H1 (cell line): ENCODE results near the gene NAB1. TPM values are rescaled to one million over a fixed set of nuclear protein-coding genes. Genes with fewer than 3 reads are reported as not detected.
A peak's percentile ranks its signal among the peaks of the same experiment; 100 is the strongest.

Experiments
- CTCF ChIA-PET: fragments of 300-600 bp; sonication (Branson Sonifier 250); formaldehyde crosslinking; loops from one replicate; lab custom pipeline; 2021; ENCODE audit not compliant: partially characterized antibody; lab: Charles Lee
- POLR2A ChIA-PET: fragments of 300-600 bp; sonication (Branson Sonifier 250); formaldehyde crosslinking; loops from one replicate; lab custom pipeline; 2021; ENCODE audit warnings: inconsistent platforms; ENCODE audit not compliant: partially characterized antibody; lab: Charles Lee
- DNase-seq, 2 experiments: peaks; one replicate each; pipeline versions ENCODE4 v3.0.0 to v3.0.0-alpha.2; 2010 to 2022; ENCODE audit warnings: low spot score in 2 of 2, low read depth in 1 of 2, mixed read lengths in 1 of 2
- FAIRE-seq: peaks from 2 replicates; lab custom pipeline; 2011; peaks lifted over from hg19 to GRCh38; lab: Jason Lieb, UNC
- H2AFZ ChIP-seq: 2 replicates; pipeline ENCODE4 v1.8.1; 2012; ENCODE audit warnings: low read length, inconsistent platforms
- H2AK5ac ChIP-seq: 2 replicates; pipeline ENCODE4 v1.6.1; 2013; ENCODE audit warnings: low read depth, low read length
- H2BK120ac ChIP-seq: replicated peaks from 2 replicates; pipeline ENCODE3; 2013; ENCODE audit warnings: low read depth, low read length, inconsistent platforms
- H2BK12ac ChIP-seq: 2 replicates; pipeline ENCODE4 v1.6.1; 2013; ENCODE audit warnings: low read depth, low read length
- H2BK15ac ChIP-seq: 2 replicates; pipeline ENCODE4 v1.6.1; 2013; ENCODE audit warnings: low read length
- H2BK20ac ChIP-seq: 2 replicates; pipeline ENCODE4 v1.6.1; 2013; ENCODE audit warnings: low read length
- H2BK5ac ChIP-seq: 2 replicates; pipeline ENCODE4 v1.6.1; 2013; ENCODE audit warnings: low read depth, low read length
- H3K14ac ChIP-seq: 2 replicates; pipeline ENCODE4 v1.6.1; 2013; ENCODE audit warnings: inconsistent platforms; ENCODE audit not compliant: insufficient read length
- H3K18ac ChIP-seq: 2 replicates; pipeline ENCODE4 v1.6.1; 2013; ENCODE audit warnings: low read length; ENCODE audit errors: extremely low read depth
- H3K23ac ChIP-seq: 2 replicates; pipeline ENCODE4 v1.6.1; 2013; ENCODE audit warnings: inconsistent platforms; ENCODE audit not compliant: insufficient read length
- H3K23me2 ChIP-seq: 2 replicates; pipeline ENCODE4 v1.6.1; 2013; ENCODE audit warnings: low read depth, low read length
- H3K27ac ChIP-seq: 2 replicates; pipeline ENCODE4 v1.6.1; 2011; ENCODE audit warnings: low read depth, low read length, inconsistent platforms
- H3K27me3 ChIP-seq, 4 experiments: replicated peaks in 1 of 4; 1 replicate in 1 of 4; 2 replicates in 3 of 4; pipeline versions ENCODE4 v1.6.1 to v1.8.1; 2011 to 2013; ENCODE audit warnings: low read length in 3 of 4, mild to moderate bottlenecking in 3 of 4, inconsistent platforms in 2 of 4, mixed read lengths in 2 of 4, moderate library complexity in 1 of 4; ENCODE audit not compliant: control insufficient read depth in 3 of 4, insufficient read depth in 3 of 4; ENCODE audit errors: extremely low read depth in 1 of 4
- H3K36me3 ChIP-seq, 4 experiments: 2 replicates each; pipeline versions ENCODE4 v1.6.1 to v1.8.1; 2011 to 2013; ENCODE audit warnings: mild to moderate bottlenecking in 4 of 4, low read length in 3 of 4, moderate library complexity in 2 of 4, control low read depth in 1 of 4, inconsistent platforms in 1 of 4; ENCODE audit not compliant: insufficient read depth in 4 of 4, control insufficient read depth in 2 of 4
- H3K4ac ChIP-seq: replicated peaks from 2 replicates; pipeline ENCODE3; 2013; ENCODE audit warnings: low read length, low read depth, mixed read lengths, inconsistent platforms; ENCODE audit not compliant: insufficient read length
- H3K4me1 ChIP-seq, 4 experiments: replicated peaks in 1 of 4; 1 replicate in 1 of 4; 2 replicates in 3 of 4; pipeline versions ENCODE4 v1.6.1 to v1.8.1; 2011 to 2013; ENCODE audit warnings: low read length in 3 of 4, inconsistent platforms in 2 of 4, mixed read lengths in 1 of 4; ENCODE audit not compliant: insufficient read depth in 4 of 4, control insufficient read depth in 3 of 4
- H3K4me2 ChIP-seq, 2 experiments: 2 replicates each; pipeline versions ENCODE4 v1.6.1 to v1.8.1; 2011 to 2013; ENCODE audit warnings: low read depth in 2 of 2, low read length in 2 of 2, control low read depth in 1 of 2, inconsistent platforms in 1 of 2, mild to moderate bottlenecking in 1 of 2; ENCODE audit not compliant: insufficient read depth in 1 of 2
- H3K4me3 ChIP-seq, 4 experiments: fragments of 200-600, 300-600 bp in 1 of 4; sonication (generic), shearing (Covaris generic), sonication (Bioruptor Twin) in 1 of 4; 2 replicates each; pipeline versions ENCODE4 v1.5.1 to v1.8.1; 2011 to 2016; ENCODE audit warnings: low read length in 4 of 4, low read depth in 3 of 4, control low read depth in 2 of 4, inconsistent platforms in 2 of 4, mild to moderate bottlenecking in 2 of 4, mixed read lengths in 1 of 4, moderate library complexity in 1 of 4; ENCODE audit not compliant: insufficient read depth in 2 of 4; ENCODE audit errors: extremely low read depth in 1 of 4
- H3K56ac ChIP-seq: replicated peaks from 2 replicates; pipeline ENCODE3; 2013; ENCODE audit warnings: low read depth, mild to moderate bottlenecking, mixed read lengths, low read length, inconsistent platforms; ENCODE audit not compliant: insufficient read length
- H3K79me1 ChIP-seq: 2 replicates; pipeline ENCODE4 v1.6.1; 2013; ENCODE audit warnings: low read depth, low read length, control low read depth
- H3K79me2 ChIP-seq, 2 experiments: 2 replicates each; pipeline versions ENCODE4 v1.6.1 to v1.8.1; 2012 to 2013; ENCODE audit warnings: low read length in 2 of 2, mild to moderate bottlenecking in 2 of 2, inconsistent platforms in 1 of 2; ENCODE audit not compliant: insufficient read depth in 2 of 2, control insufficient read depth in 1 of 2
- H3K9ac ChIP-seq, 4 experiments: replicated peaks in 1 of 4; 1 replicate in 1 of 4; 2 replicates in 3 of 4; pipeline versions ENCODE4 v1.6.1 to v1.8.1; 2011 to 2013; ENCODE audit warnings: low read depth in 3 of 4, low read length in 3 of 4, control low read depth in 2 of 4, mild to moderate bottlenecking in 2 of 4, moderate library complexity in 2 of 4, inconsistent platforms in 1 of 4; ENCODE audit errors: extremely low read depth in 1 of 4
- H3K9me3 ChIP-seq, 2 experiments: 2 replicates each; pipeline versions ENCODE4 v1.6.1 to v1.8.1; 2012 to 2013; ENCODE audit warnings: mild to moderate bottlenecking in 2 of 2, moderate library complexity in 2 of 2, control low read depth in 1 of 2, inconsistent platforms in 1 of 2, low read depth in 1 of 2, low read length in 1 of 2, mixed read lengths in 1 of 2; ENCODE audit not compliant: insufficient read depth in 2 of 2
- H4K20me1 ChIP-seq, 2 experiments: replicated peaks in 1 of 2; 2 replicates each; pipeline versions ENCODE3 to v1.8.1; 2011 to 2013; ENCODE audit warnings: inconsistent platforms in 2 of 2, low read length in 2 of 2, mild to moderate bottlenecking in 1 of 2; ENCODE audit not compliant: insufficient read depth in 2 of 2, control insufficient read depth in 1 of 2
- H4K5ac ChIP-seq: 2 replicates; pipeline ENCODE4 v1.6.1; 2013; ENCODE audit warnings: low read length, low read depth, mixed read lengths, inconsistent platforms; ENCODE audit not compliant: insufficient read length
- H4K8ac ChIP-seq: 2 replicates; pipeline ENCODE4 v1.8.0; 2013; ENCODE audit warnings: mild to moderate bottlenecking, moderate library complexity, low read length, inconsistent platforms; ENCODE audit not compliant: insufficient read depth; ENCODE audit errors: extremely low read depth
- H4K91ac ChIP-seq: replicated peaks from 2 replicates; pipeline ENCODE3; 2013; ENCODE audit warnings: low read length, mixed read lengths, inconsistent platforms; ENCODE audit not compliant: insufficient read length
- CBX8 ChIP-seq: fragments of 300-800, 300-1000 bp; sonication (generic); IDR thresholded peaks from 2 replicates; pipeline ENCODE4 v1.7.1; 2016; ENCODE audit warnings: low read depth, low read length, borderline replicate concordance
- CHD2 ChIP-seq: IDR thresholded peaks from 2 replicates; pipeline ENCODE4 v1.6.1; 2012; ENCODE audit warnings: low read length, improper control_type of control experiment
- GABPA ChIP-seq: IDR thresholded peaks from 2 replicates; pipeline ENCODE4 v1.6.1; 2011; ENCODE audit warnings: mild to moderate bottlenecking, low read length, moderate library complexity, borderline replicate concordance; ENCODE audit not compliant: insufficient read depth
- HDAC2 ChIP-seq, 2 experiments: fragments of 300-600 bp in 1 of 2; sonication (generic) in 1 of 2; IDR thresholded peaks; 2 replicates each; pipeline ENCODE4 v1.6.1; 2011 to 2012; ENCODE audit warnings: low read depth in 2 of 2, low read length in 2 of 2, mild to moderate bottlenecking in 2 of 2, moderate library complexity in 2 of 2, borderline replicate concordance in 1 of 2, inconsistent platforms in 1 of 2
- KDM1A ChIP-seq: fragments of 200-600, 300-600 bp; sonication (generic); IDR thresholded peaks from 2 replicates; pipeline ENCODE4 v1.7.1; 2016; ENCODE audit warnings: mild to moderate bottlenecking, low read length, borderline replicate concordance
- POLR2A ChIP-seq, 2 experiments: IDR thresholded peaks; 1 replicate in 1 of 2; 2 replicates in 1 of 2; pipeline ENCODE4 v1.6.1; 2011; ENCODE audit warnings: low read depth in 2 of 2, low read length in 2 of 2, mild to moderate bottlenecking in 2 of 2; ENCODE audit errors: control extremely low read depth in 1 of 2
- POLR2AphosphoS5 ChIP-seq: IDR thresholded peaks from 2 replicates; pipeline ENCODE4 v1.6.1; 2011; ENCODE audit warnings: low read depth, low read length
- RAD21 ChIP-seq, 2 experiments: IDR thresholded peaks in 1 of 2; conservative IDR thresholded peaks in 1 of 2; 2 replicates each; pipeline ENCODE4 v1.6.1; 2011; ENCODE audit warnings: low read depth in 2 of 2, low read length in 2 of 2, improper control_type of control experiment in 1 of 2, inconsistent platforms in 1 of 2, mild to moderate bottlenecking in 1 of 2, moderate library complexity in 1 of 2
- RFX5 ChIP-seq: IDR thresholded peaks from 2 replicates; pipeline ENCODE4 v1.6.1; 2011; ENCODE audit warnings: low read depth, low read length, improper control_type of control experiment, borderline replicate concordance
- TAF7 ChIP-seq: optimal IDR thresholded peaks from 2 replicates; pipeline ENCODE3; 2011; ENCODE audit warnings: low read depth, mild to moderate bottlenecking, inconsistent platforms, low read length, moderate library complexity, borderline replicate concordance
- TBP ChIP-seq: IDR thresholded peaks from 2 replicates; pipeline ENCODE4 v1.6.1; 2011; ENCODE audit warnings: low read depth, low read length, improper control_type of control experiment
- WGBS, 2 experiments: shearing (Covaris generic) in 1 of 2; methylation state at CpG; one replicate each; pipeline versions ENCODE4 v1.1.6 to v1.1.7; 2013 to 2015; ENCODE audit warnings: low lambda C conversion rate in 2 of 2, mixed read lengths in 2 of 2, inconsistent platforms in 1 of 2, low coverage in 1 of 2, missing lambda C conversion rate in 1 of 2; ENCODE audit not compliant: insufficient replicate concordance in 2 of 2, insufficient coverage in 1 of 2, insufficient read length in 1 of 2; ENCODE audit errors: extremely low coverage in 1 of 2, missing lambda C conversion rate in 1 of 2; 5-methylcytosine and 5-hydroxymethylcytosine counted together
- polyA plus RNA-seq, 7 experiments: library from polyadenylated mRNA; depleted of rRNA in 3 of 7; stranded (reverse) in 5 of 7; unstranded in 2 of 7; fragments of >200 nt in 5 of 7; fragments of 200-250 nt in 2 of 7; gene quantifications; 1 replicate in 5 of 7; 2 replicates in 1 of 7; 4 replicates in 1 of 7; pipeline versions ENCODE4 v1.2.1 to v1.2.3, GENCODE V29; 2011 to 2013; ENCODE audit warnings: missing spikeins in 2 of 7, mixed read lengths in 2 of 7
- total RNA-seq: library from RNA; stranded (reverse); fragmentation: NEBNext Ultra II Directional; extraction: Animal tissue kit (Norgen Biotek cat#: 25700); gene quantifications from 2 replicates; pipeline ENCODE4 v1.2.1, GENCODE V29; 2021
- TF ChIP-seq, protein P1 (sequence below): IDR thresholded peaks from 2 replicates; pipeline ENCODE4 v1.6.1; 2012; ENCODE audit warnings: inconsistent platforms

Gene NAB1
- total and polyA plus RNA-seq, 2 of the 8 experiments (the other 6 are each of a cell fraction or from before 2014, with no cell fraction given), result 8.5 to 28.6 TPM

DNA sequence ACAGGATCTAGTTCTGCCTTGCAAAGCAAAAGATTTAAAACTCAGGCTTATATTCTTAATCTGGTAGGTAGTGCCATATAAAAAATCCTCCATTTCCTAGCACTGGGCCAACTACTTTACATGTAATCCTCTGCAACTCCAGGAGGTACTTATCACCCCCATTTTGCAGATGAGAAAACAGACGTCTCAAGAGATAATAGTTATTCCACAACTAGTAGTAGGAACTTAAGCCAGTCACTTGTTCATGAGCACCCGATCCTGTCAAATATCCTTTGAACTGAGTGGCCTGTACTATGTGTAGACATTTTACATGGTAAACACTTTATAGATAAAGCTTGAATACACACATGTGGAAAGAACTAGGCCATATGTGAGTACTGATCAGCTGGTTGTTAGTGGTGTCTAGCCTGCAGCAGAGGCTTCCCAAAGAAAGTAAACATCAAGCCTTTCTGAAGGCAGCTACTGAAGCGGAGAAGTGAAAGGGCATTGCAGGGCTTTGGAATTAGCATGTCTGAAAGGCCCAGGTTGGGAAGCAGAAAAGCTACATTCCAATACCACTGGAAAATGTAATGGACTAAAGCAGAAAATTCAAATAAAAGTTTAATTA, 48.0 kb downstream of the NAB1 start:
- Histone ChIP-seq H3K27ac (peak overlapping the region; percentile 10; the same call in 1 of the 2 replicates), H2BK20ac (no peak overlapping the region), H3K56ac (no peak overlapping the region), H3K4me3 (no peak overlapping the region), H4K91ac (no peak overlapping the region), H3K27me3 (no peaks in the 10 kb centered on the region), H3K9ac (no peak overlapping the region), H3K79me2 (no peaks in the 10 kb centered on the region), H4K5ac (no peak overlapping the region), H3K4me1 (peaks cover 0 to 14% (median 9%) of the 10 kb centered on the region in 4 experiments; a peak in 6 of 7 replicates), H2AK5ac (no peak overlapping the region), H2BK5ac (no peak overlapping the region), H2BK120ac (peak overlapping the region; percentile 55), H3K14ac (no peak overlapping the region), H3K9me3 (no peaks in the 10 kb centered on the region), H3K4me2 (peak overlapping the region; percentile 15 to 21; a peak in 2 of 4 replicates), H2AFZ (no peak overlapping the region), H3K18ac (no peak overlapping the region), H4K8ac (no peak overlapping the region), H3K23me2 (no peaks in the 10 kb centered on the region), H2BK15ac (no peak overlapping the region), H3K23ac (no peak overlapping the region), H4K20me1 (no peaks in the 10 kb centered on the region), H3K4ac (no peak overlapping the region), H2BK12ac (no peak overlapping the region), H3K36me3 (no peaks in the 10 kb centered on the region), H3K79me1 (no peaks in the 10 kb centered on the region)
- WGBS, 2 experiments, result 50% methylated on average over 3 of the region's 3 CpGs; no CpG with 5 or more reads in 1 of the 2 experiments
- DNase-seq (no peak), FAIRE-seq (peak; percentile 86)
- POLR2A ChIA-PET, result interaction anchor here (1.6 kb wide), 1 partner anchor 17 kb away, joined by 4 read pairs; no protein-coding TSS in a partner anchor
- CTCF ChIA-PET, result interaction anchor here (0.7 to 6.2 kb wide), 4 partner anchors 9 to 84 kb away, joined by 3 to 42 read pairs (median 4); no protein-coding TSS in a partner anchor
- peak; percentile 66; the same call in 1 of the 2 replicates for TF ChIP-seq KDM1A
- TF ChIP-seq RFX5, result no peak
- TF ChIP-seq, protein P1, sequence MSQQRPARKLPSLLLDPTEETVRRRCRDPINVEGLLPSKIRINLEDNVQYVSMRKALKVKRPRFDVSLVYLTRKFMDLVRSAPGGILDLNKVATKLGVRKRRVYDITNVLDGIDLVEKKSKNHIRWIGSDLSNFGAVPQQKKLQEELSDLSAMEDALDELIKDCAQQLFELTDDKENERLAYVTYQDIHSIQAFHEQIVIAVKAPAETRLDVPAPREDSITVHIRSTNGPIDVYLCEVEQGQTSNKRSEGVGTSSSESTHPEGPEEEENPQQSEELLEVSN, result no peak
- 0 out of 4 replicates have a peak, but pooled peaks of 1 of the 2 experiments have one; percentile 25 for TF ChIP-seq HDAC2 (IDR thresholded peaks at IDR 0.05; ENCODE audit: borderline replicate concordance in 1 of 2, low read depth in 2 of 2, low read length in 2 of 2)
- no peak for TF ChIP-seq RAD21 (IDR thresholded peaks at IDR 0.05 in 1 of 2, conservative IDR thresholded peaks at IDR 0.05 in 1 of 2; ENCODE audit: low read depth in 2 of 2, low read length in 2 of 2)
- no peak for TF ChIP-seq POLR2A (IDR thresholded peaks at IDR 0.05; ENCODE audit: control extremely low read depth in 1 of 2, low read depth in 2 of 2, low read length in 2 of 2)
- TF ChIP-seq CHD2, result no peak
- TF ChIP-seq POLR2AphosphoS5, result no peak
- no peak for TF ChIP-seq GABPA
- TF ChIP-seq CBX8, result no peak
- no peak for TF ChIP-seq TBP
- no peak for TF ChIP-seq TAF7
